Measurements from ENCODE around the gene GMDS.

GMDS gene

DNA sequence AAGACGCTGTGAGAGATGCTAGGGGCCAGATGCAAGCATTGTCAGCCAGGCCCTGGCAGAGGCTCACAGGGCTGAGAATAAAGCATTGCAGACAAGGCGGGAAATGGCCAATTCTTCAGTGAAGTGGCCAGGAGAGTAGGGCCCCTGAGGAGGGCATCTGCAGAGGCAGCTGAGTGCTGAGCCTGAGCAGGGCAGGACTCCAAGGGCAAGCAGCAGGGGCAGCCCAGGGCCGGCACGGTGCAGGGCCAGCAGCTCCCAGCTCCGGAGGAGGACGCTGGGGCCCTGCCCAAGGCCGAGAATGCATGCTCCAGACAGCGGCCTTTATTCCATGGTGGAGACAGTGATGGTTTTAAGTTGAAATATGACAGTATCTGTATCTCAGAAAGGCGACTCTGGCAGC lies 330.2 kb downstream of the GMDS start:
- Histone ChIP-seq H3K4me1 (no peaks in the 10 kb centered on the region), H3K79me2 (no peaks in the 10 kb centered on the region), H3K9ac (no peak overlapping the region), H3K9me3 (ENCODE audit: control insufficient read depth, low read length) (no peaks in the 10 kb centered on the region), H3K4me3 (ENCODE audit: low read depth, low read length) (no peak overlapping the region), H3K36me3 (ENCODE audit: control insufficient read depth, insufficient read depth, low read length) (no peaks in the 10 kb centered on the region), H3K4me2 (ENCODE audit: low read length) (no peak overlapping the region), H3K27me3 (ENCODE audit: control insufficient read depth, insufficient read depth, low read length) (no peaks in the 10 kb centered on the region), H2AFZ (no peak overlapping the region), H3K27ac (no peak overlapping the region)
- TF ChIP-seq, protein P1, sequence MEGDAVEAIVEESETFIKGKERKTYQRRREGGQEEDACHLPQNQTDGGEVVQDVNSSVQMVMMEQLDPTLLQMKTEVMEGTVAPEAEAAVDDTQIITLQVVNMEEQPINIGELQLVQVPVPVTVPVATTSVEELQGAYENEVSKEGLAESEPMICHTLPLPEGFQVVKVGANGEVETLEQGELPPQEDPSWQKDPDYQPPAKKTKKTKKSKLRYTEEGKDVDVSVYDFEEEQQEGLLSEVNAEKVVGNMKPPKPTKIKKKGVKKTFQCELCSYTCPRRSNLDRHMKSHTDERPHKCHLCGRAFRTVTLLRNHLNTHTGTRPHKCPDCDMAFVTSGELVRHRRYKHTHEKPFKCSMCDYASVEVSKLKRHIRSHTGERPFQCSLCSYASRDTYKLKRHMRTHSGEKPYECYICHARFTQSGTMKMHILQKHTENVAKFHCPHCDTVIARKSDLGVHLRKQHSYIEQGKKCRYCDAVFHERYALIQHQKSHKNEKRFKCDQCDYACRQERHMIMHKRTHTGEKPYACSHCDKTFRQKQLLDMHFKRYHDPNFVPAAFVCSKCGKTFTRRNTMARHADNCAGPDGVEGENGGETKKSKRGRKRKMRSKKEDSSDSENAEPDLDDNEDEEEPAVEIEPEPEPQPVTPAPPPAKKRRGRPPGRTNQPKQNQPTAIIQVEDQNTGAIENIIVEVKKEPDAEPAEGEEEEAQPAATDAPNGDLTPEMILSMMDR (IDR thresholded peaks at IDR 0.05) = no peak

DNA sequence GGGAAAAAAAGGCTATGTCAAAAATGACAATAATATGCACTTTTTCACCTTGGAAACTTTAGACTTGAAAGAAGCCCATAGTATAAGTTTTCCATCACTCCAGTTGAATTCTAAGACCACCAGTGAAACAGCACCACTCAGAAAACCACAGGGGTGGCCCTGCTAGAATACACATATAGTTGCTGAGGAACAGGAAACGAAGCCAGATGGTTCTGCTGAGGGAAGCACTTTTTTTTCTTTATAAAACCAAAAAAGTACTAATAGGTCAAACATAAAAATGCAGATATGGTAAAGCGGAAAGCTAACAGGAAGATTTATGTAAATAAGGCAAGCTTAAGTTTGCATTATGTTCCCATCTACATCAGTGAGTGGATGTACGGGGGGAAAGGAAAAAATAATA lies 331.8 kb downstream of the GMDS start:
- Histone ChIP-seq H3K4me3 (ENCODE audit: low read depth, low read length) (no peak overlapping the region), H3K4me1 (no peaks in the 10 kb centered on the region), H3K9ac (no peak overlapping the region), H3K79me2 (no peaks in the 10 kb centered on the region), H2AFZ (no peak overlapping the region), H3K27ac (no peak overlapping the region), H3K4me2 (ENCODE audit: low read length) (no peak overlapping the region), H3K36me3 (ENCODE audit: control insufficient read depth, insufficient read depth, low read length) (no peaks in the 10 kb centered on the region), H3K9me3 (ENCODE audit: control insufficient read depth, low read length) (no peaks in the 10 kb centered on the region), H3K27me3 (ENCODE audit: control insufficient read depth, insufficient read depth, low read length) (no peaks in the 10 kb centered on the region)
- TF ChIP-seq, protein P1 (IDR thresholded peaks at IDR 0.05) = no peak

DNA sequence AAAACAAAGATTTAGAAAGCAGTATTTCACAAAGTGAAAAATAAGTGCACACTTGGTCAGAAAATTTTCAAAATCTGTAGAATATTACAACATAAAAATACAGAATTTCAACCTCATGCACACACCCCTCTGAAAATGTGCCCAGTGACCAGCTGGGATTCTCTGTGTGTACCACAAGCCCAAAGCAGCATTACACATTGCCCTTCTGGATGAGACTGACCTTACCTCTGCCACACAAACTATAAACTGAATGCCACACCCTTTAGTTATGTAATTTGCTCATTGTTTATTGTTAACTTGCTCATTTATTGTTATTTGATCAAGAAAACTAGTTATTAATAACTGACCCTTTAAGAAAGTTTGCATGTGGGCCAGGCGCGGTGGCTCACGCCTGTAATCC lies 332.7 kb downstream of the GMDS start:
- Histone ChIP-seq H3K36me3 (ENCODE audit: control insufficient read depth, insufficient read depth, low read length) (no peaks in the 10 kb centered on the region), H3K27ac (no peak overlapping the region)

DNA sequence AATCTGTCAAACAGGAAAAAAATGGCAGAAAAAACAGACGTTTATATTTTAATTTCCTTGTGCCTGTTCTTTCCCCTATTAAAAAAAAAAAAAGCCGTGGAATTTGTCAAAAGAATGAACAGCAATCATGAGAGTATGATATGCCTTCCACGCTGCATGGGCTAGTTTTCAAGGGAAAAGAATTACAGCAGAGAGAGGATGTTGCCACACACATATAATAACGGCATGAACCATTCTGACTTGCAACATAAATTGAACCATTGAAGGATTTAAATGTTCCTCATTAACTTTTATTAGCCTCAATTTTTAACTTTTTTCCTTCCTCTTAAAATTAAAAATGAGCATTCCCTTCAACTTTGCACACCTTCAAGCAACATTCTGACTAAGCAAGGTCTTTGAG lies 333.9 kb downstream of the GMDS start:
- no peaks in the 10 kb centered on the region for H3K27me3 ChIP-seq (ENCODE audit: control insufficient read depth, insufficient read depth, low read length)
- no peak overlapping the region for H2AFZ ChIP-seq
- TF ChIP-seq, protein P1 (IDR thresholded peaks at IDR 0.05) = no peak
- H3K79me2 ChIP-seq = no peaks in the 10 kb centered on the region
- H3K27ac ChIP-seq = no peak overlapping the region
- H3K4me3 ChIP-seq (ENCODE audit: low read depth, low read length) = no peak overlapping the region
- H3K36me3 ChIP-seq (ENCODE audit: control insufficient read depth, insufficient read depth, low read length) = no peaks in the 10 kb centered on the region
- no peak overlapping the region for H3K4me2 ChIP-seq (ENCODE audit: low read length)
- no peaks in the 10 kb centered on the region for H3K4me1 ChIP-seq
- no peaks in the 10 kb centered on the region for H3K9me3 ChIP-seq (ENCODE audit: control insufficient read depth, low read length)
- no peak overlapping the region for H3K9ac ChIP-seq

More for the DNA sequence above, 332.7 kb downstream of the GMDS start:
- no peak overlapping the region for H2AFZ ChIP-seq
- no peaks in the 10 kb centered on the region for H3K4me1 ChIP-seq
- H3K79me2 ChIP-seq = no peaks in the 10 kb centered on the region
- no peak overlapping the region for H3K4me2 ChIP-seq (ENCODE audit: low read length)
- no peaks in the 10 kb centered on the region for H3K27me3 ChIP-seq (ENCODE audit: control insufficient read depth, insufficient read depth, low read length)
- TF ChIP-seq, protein P1 (IDR thresholded peaks at IDR 0.05) = no peak
- H3K9ac ChIP-seq = no peak overlapping the region
- H3K4me3 ChIP-seq (ENCODE audit: low read depth, low read length) = no peak overlapping the region
- no peaks in the 10 kb centered on the region for H3K9me3 ChIP-seq (ENCODE audit: control insufficient read depth, low read length)

DNA sequence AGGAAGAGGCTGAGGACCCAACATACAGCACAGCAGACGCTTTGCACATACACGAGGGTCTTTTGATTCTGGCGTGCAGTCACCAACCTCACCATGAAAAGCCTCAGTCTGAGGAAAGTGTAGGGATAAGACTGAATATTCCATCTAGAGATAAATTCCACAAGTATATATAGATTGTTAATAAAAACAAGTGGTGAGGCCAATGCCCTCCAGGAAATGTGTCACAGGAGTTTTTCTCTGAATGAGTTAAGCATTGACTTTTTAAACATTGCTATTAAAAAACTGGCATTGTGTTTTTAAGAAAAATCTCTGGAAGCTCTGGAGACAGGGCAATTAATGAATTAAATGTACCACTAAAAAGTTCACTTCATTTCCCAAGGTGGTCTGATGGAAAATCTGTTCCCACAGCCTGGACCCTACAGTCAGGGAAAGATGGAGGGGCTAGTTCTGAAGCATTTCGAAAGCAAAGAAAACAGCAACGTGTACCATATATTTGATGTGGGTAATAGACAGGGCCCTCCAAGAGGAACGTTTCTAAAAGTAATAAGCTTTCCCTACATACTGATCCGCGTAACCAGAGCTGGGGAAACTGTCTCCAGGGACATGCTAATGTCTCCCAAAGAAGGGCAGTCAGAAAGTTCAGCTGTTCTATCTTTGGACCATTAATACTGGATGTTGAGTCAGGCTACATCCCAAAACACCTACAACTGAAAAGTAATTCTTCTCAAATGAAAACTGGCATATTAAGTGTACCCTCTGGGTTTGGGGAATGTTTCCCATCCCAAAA lies 334.6 kb downstream of the GMDS start:
- Histone ChIP-seq H3K4me2 (ENCODE audit: low read length) (no peak overlapping the region), H3K9me3 (ENCODE audit: control insufficient read depth, low read length) (no peaks in the 10 kb centered on the region), H3K4me3 (ENCODE audit: low read depth, low read length) (no peak overlapping the region), H3K27ac (no peak overlapping the region), H3K4me1 (no peaks in the 10 kb centered on the region), H2AFZ (no peak overlapping the region), H3K9ac (no peak overlapping the region), H3K36me3 (ENCODE audit: control insufficient read depth, insufficient read depth, low read length) (no peaks in the 10 kb centered on the region), H3K79me2 (no peaks in the 10 kb centered on the region), H3K27me3 (ENCODE audit: control insufficient read depth, insufficient read depth, low read length) (no peaks in the 10 kb centered on the region)
- TF ChIP-seq, protein P1 (IDR thresholded peaks at IDR 0.05) = no peak
